AG04450 (cell line): Measurements from ENCODE around the gene SLC25A39. TPM values are rescaled to one million over a fixed set of nuclear protein-coding genes. Genes with fewer than 3 reads are reported as not detected.

Experiments
- CTCF ChIA-PET: fragments of 300-600, 350-600 bp; formaldehyde crosslinking; extraction: SDS; loops from one replicate; lab custom pipeline; 2022; ENCODE audit warnings: antibody characterized with exemption, inconsistent platforms; lab: Charles Lee
- POLR2A ChIA-PET: fragments of 350-600 bp; formaldehyde crosslinking; extraction: SDS; loops from one replicate; lab custom pipeline; 2021; ENCODE audit warnings: antibody characterized with exemption, inconsistent platforms; lab: Yijun Ruan, JAX
- DNase-seq: peaks from one replicate; pipeline ENCODE4 v3.0.0-alpha.2; 2011; ENCODE audit warnings: low read depth, low spot score
- H3K27ac ChIP-seq: one replicate; pipeline ENCODE4 v1.5.1; 2012; ENCODE audit warnings: low read depth, low read length, control low read depth
- H3K27me3 ChIP-seq: one replicate; pipeline ENCODE4 v1.6.0; 2012; ENCODE audit warnings: low read length; ENCODE audit not compliant: control insufficient read depth, insufficient read depth
- H3K4me3 ChIP-seq: 2 replicates; pipeline ENCODE4 v1.5.1; 2011; ENCODE audit warnings: mild to moderate bottlenecking, low read depth, low read length, control low read depth
- H3K9me3 ChIP-seq: 2 replicates; pipeline ENCODE4 v1.5.1; 2012; ENCODE audit warnings: low read length; ENCODE audit not compliant: control insufficient read depth, insufficient read depth
- CTCF ChIP-seq: IDR thresholded peaks from 2 replicates; pipeline ENCODE4 v1.5.1; 2011; ENCODE audit warnings: low read depth, low read length, control low read depth, inconsistent platforms
- polyA plus RNA-seq: library from polyadenylated mRNA; depleted of rRNA; stranded (reverse); fragments of >200 nt; gene quantifications from 2 replicates; pipeline ENCODE4 v1.2.3, GENCODE V29; 2011

The SLC25A39 gene
- polyA plus RNA-seq, 1 experiment = 32.1 TPM

- Histone ChIP-seq H3K27ac (no peak overlapping the region), H3K9me3 (no peaks in the 10 kb centered on the region), H3K27me3 (peaks cover 7% of the 10 kb centered on the region), H3K4me3 (peak overlapping the region; percentile 20; the same call in 1 of the 2 replicates)
- ChIA-PET POLR2A (interaction anchor here (2.5 kb wide), 1 partner anchor 16 kb away, joined by 10 read pairs; the partner anchor contains the start of gene GRN), CTCF (no interaction called here)
- DNase-seq = peak; percentile 32
- TF ChIP-seq CTCF = no peak
Observed at GRCh38 chr17:44360826-44361225, 36.2 kb upstream of the SLC25A39 start.

DNA sequence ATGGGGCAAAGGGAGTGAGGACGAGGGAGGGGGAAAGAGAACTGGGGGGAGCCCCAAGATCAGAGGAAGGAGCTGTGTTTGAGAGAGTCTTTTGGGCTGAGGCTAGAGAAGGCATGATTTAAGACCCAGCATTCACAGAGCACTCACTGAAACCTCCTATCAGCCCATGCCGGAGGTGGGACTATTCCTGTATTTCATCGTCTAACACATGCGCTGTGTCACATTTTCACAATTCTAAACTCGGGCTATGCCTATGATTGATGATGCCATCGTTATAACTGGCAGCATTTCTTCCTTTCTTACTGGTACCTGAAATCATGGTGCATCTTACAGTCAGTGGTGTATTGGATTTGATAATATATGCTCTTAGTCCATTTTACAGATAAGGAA lies 35.5 kb upstream of the SLC25A39 start:
- ChIA-PET CTCF (interaction anchor here (0.6 to 1.3 kb wide), 3 partner anchors 9 to 150 kb away, joined by 3 to 6 read pairs (median 3); partner anchors contain the start of gene GRN), POLR2A (interaction anchor here (2.5 kb wide), 1 partner anchor 15 kb away, joined by 10 read pairs; the partner anchor contains the start of gene GRN)
- Histone ChIP-seq H3K4me3 (no peak overlapping the region), H3K9me3 (no peaks in the 10 kb centered on the region; the same call in 1 of the 2 replicates), H3K27me3 (peaks cover 2% of the 10 kb centered on the region), H3K27ac (no peak overlapping the region)
- no peak for DNase-seq
- no peak for TF ChIP-seq CTCF

- H3K4me3 ChIP-seq = no peak overlapping the region
- ChIA-PET CTCF (interaction anchor here (0.6 to 1.3 kb wide), 3 partner anchors 8 to 150 kb away, joined by 3 to 6 read pairs (median 3); partner anchors contain the start of gene GRN), POLR2A (no interaction called here)
- DNase-seq = no peak
- no peaks in the 10 kb centered on the region; the same call in 1 of the 2 replicates for H3K9me3 ChIP-seq
- no peak for TF ChIP-seq CTCF
- no peak overlapping the region for H3K27ac ChIP-seq
- no peaks in the 10 kb centered on the region for H3K27me3 ChIP-seq
Observed at GRCh38 chr17:44359458-44360143, 35.0 kb upstream of the SLC25A39 start.

DNA sequence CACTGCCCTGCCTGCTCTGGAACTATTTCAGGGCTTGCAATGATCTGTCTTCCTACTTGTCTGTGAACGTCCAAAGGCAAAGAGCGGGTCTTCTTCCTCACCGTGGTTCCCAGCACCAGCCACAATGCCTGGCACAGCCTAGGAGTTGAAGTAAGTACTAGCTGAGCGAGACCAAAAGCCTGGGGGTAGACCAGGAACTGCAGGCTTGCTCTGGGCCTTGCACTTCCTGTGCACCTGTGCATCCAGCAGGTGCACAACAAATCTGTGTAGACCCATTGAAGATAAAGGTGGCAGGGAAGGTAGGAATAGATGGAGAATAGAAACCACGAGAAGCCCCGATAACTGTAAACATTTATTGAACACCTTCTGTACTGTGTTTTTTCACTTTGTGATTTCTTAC lies 34.4 kb upstream of the SLC25A39 start:
- ChIA-PET CTCF (interaction anchor here (1.0 kb wide), 1 partner anchor 8 kb away, joined by 3 read pairs; no protein-coding TSS in a partner anchor), POLR2A (no interaction called here)
- Histone ChIP-seq H3K4me3 (no peak overlapping the region), H3K27ac (no peak overlapping the region), H3K27me3 (no peaks in the 10 kb centered on the region), H3K9me3 (no peaks in the 10 kb centered on the region; the same call in 1 of the 2 replicates)
- no peak for TF ChIP-seq CTCF
- no peak for DNase-seq

DNA sequence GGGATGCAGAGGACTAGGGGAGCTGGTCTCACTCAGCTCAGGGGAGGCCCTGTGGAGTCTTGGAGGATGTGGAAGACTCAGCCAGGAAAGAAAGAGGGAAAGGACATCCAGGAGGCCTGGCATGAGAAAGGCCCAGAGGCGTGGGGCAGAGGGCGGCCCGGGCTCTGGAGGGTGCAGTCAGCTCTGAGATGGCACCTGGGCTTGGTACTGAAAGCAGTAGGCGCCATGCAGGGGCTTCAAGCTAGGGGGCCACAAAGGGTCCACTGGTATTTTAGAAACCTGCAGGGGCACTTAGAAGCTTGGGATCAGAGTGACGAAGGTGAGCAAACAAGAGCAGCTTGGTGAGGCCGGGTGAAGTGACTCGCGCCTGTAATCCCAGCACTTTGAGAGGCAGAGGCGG lies 33.4 kb upstream of the SLC25A39 start:
- CTCF ChIA-PET = interaction anchor here (0.7 kb wide), 1 partner anchor 148 kb away, joined by 3 read pairs; no protein-coding TSS in a partner anchor
- Histone ChIP-seq H3K9me3 (no peaks in the 10 kb centered on the region; the same call in 1 of the 2 replicates), H3K27me3 (no peaks in the 10 kb centered on the region), H3K27ac (no peak overlapping the region), H3K4me3 (no peak overlapping the region)
- TF ChIP-seq CTCF = no peak
- POLR2A ChIA-PET = no interaction called here
- no peak for DNase-seq
